Fibroblast of lung (primary cell): ENCODE measurements around the gene DDX25.
"Not testable (repeated sequence)": the region's sequence is repeated elsewhere in the genome, so short reads cannot be mapped to it uniquely, and the experiment has no call there.

Source experiments
- CTCF ChIP-seq, 2 donors: IDR thresholded peaks in 1 of 2; conservative IDR thresholded peaks in 1 of 2; 1 replicate in 1 of 2; 2 replicates in 1 of 2; pipeline ENCODE4 v1.5.1; 2011 to 2012; ENCODE audit warnings: low read length in 2 of 2, control low read depth in 1 of 2, inconsistent platforms in 1 of 2, low read depth in 1 of 2, mild to moderate bottlenecking in 1 of 2
- EZH2 ChIP-seq: IDR thresholded peaks from 2 replicates; pipeline ENCODE4 v1.5.1; 2012; ENCODE audit warnings: low read length, control low read depth, mild to moderate bottlenecking; ENCODE audit errors: missing control alignments

GRCh38 chr11:125857670-125858069 lies 46.6 kb upstream of the DDX25 start:
- not testable (repeated sequence) for TF ChIP-seq CTCF (conservative IDR thresholded peaks at IDR 0.05 in 1 of 2, IDR thresholded peaks at IDR 0.05 in 1 of 2; ENCODE audit: low read depth in 1 of 2, low read length in 2 of 2); EZH2
